H9 (cell line): ENCODE results near the gene ZIC5. TPM values are rescaled to one million over a fixed set of nuclear protein-coding genes. Genes with fewer than 3 reads are reported as not detected.
A peak's percentile ranks its signal among the peaks of the same experiment; 100 is the strongest.

Experiments used
- DNase-seq: peaks from one replicate; pipeline ENCODE4 v3.0.0-alpha.2; 2017
- H2AFZ ChIP-seq: one replicate; pipeline ENCODE4 v1.6.1; 2013; ENCODE audit warnings: mild to moderate bottlenecking, low read length, control low read depth, moderate library complexity
- H2AK5ac ChIP-seq: 2 replicates; pipeline ENCODE4 v1.6.1; 2013; ENCODE audit warnings: low read length, control low read depth, mixed read lengths; ENCODE audit not compliant: insufficient read length
- H2BK120ac ChIP-seq: one replicate; pipeline ENCODE4 v1.6.1; 2013; ENCODE audit warnings: low read depth, mild to moderate bottlenecking, low read length, control low read depth, inconsistent platforms; ENCODE audit not compliant: poor library complexity, severe bottlenecking
- H2BK12ac ChIP-seq: 2 replicates; pipeline ENCODE4 v1.6.1; 2013; ENCODE audit warnings: low read length, control low read depth, mixed read lengths, low read depth; ENCODE audit not compliant: insufficient read length
- H2BK15ac ChIP-seq: 2 replicates; pipeline ENCODE4 v1.6.1; 2013; ENCODE audit warnings: low read depth, low read length, control low read depth
- H2BK20ac ChIP-seq: one replicate; pipeline ENCODE4 v1.6.1; 2013; ENCODE audit warnings: low read depth, mild to moderate bottlenecking, low read length, control low read depth, inconsistent platforms; ENCODE audit not compliant: poor library complexity, severe bottlenecking
- H2BK5ac ChIP-seq: 2 replicates; pipeline ENCODE4 v1.6.1; 2013; ENCODE audit warnings: low read length, control low read depth, mixed read lengths; ENCODE audit not compliant: insufficient read length
- H3K14ac ChIP-seq: 2 replicates; pipeline ENCODE4 v1.6.1; 2013; ENCODE audit warnings: low read length, control low read depth; ENCODE audit not compliant: insufficient read depth
- H3K18ac ChIP-seq: 2 replicates; pipeline ENCODE4 v1.6.1; 2013; ENCODE audit warnings: low read depth, mild to moderate bottlenecking, mixed read lengths, low read length, control low read depth; ENCODE audit not compliant: insufficient read length
- H3K23ac ChIP-seq: 2 replicates; pipeline ENCODE4 v1.6.1; 2013; ENCODE audit warnings: low read length, control low read depth, mixed read lengths, low read depth; ENCODE audit not compliant: insufficient read length
- H3K23me2 ChIP-seq: 2 replicates; pipeline ENCODE4 v1.6.1; 2013; ENCODE audit warnings: low read depth, mild to moderate bottlenecking, mixed read lengths, low read length, control low read depth; ENCODE audit not compliant: insufficient read length, poor library complexity, severe bottlenecking
- H3K27ac ChIP-seq: 2 replicates; pipeline ENCODE4 v1.5.1; 2013; ENCODE audit warnings: low read length, control low read depth, mixed read lengths, low read depth; ENCODE audit not compliant: insufficient read length
- H3K27me3 ChIP-seq: 2 replicates; pipeline ENCODE4 v1.6.1; 2013; ENCODE audit warnings: low read length, control low read depth, inconsistent platforms; ENCODE audit not compliant: insufficient read depth
- H3K4ac ChIP-seq: 2 replicates; pipeline ENCODE4 v1.6.1; 2013; ENCODE audit warnings: low read depth, mild to moderate bottlenecking, control low read depth, inconsistent platforms, low read length, moderate library complexity
- H3K4me1 ChIP-seq: 2 replicates; pipeline ENCODE4 v1.6.1; 2013; ENCODE audit warnings: low read length, control low read depth, inconsistent platforms; ENCODE audit not compliant: insufficient read depth
- H3K4me2 ChIP-seq: 2 replicates; pipeline ENCODE4 v1.6.1; 2013; ENCODE audit warnings: low read length, control low read depth, mixed read lengths; ENCODE audit not compliant: insufficient read length, insufficient read depth
- H3K56ac ChIP-seq: 2 replicates; pipeline ENCODE4 v1.6.1; 2013; ENCODE audit warnings: low read depth, mild to moderate bottlenecking, mixed read lengths, low read length, control low read depth; ENCODE audit not compliant: insufficient read length
- H3K79me1 ChIP-seq: 2 replicates; pipeline ENCODE4 v1.6.1; 2013; ENCODE audit warnings: low read depth, mild to moderate bottlenecking, moderate library complexity, low read length, control low read depth, inconsistent platforms; ENCODE audit not compliant: insufficient read depth, poor library complexity, severe bottlenecking
- H3K79me2 ChIP-seq: 2 replicates; pipeline ENCODE4 v1.6.1; 2013; ENCODE audit warnings: low read length, control low read depth, inconsistent platforms; ENCODE audit not compliant: insufficient read depth
- H3K9ac ChIP-seq: 2 replicates; pipeline ENCODE4 v1.6.1; 2013; ENCODE audit warnings: low read length, control low read depth, mixed read lengths; ENCODE audit not compliant: insufficient read length; ENCODE audit errors: extremely low read depth
- H3K9me3 ChIP-seq: one replicate; pipeline ENCODE4 v1.6.1; 2013; ENCODE audit warnings: low read depth, low read length, inconsistent platforms; ENCODE audit not compliant: control insufficient read depth
- H3T11ph ChIP-seq: one replicate; pipeline ENCODE4 v1.6.1; 2013; ENCODE audit warnings: mild to moderate bottlenecking, low read length, control low read depth, inconsistent platforms
- H4K20me1 ChIP-seq: one replicate; pipeline ENCODE4 v1.6.1; 2013; ENCODE audit not compliant: control insufficient read depth, insufficient read length, insufficient read depth
- H4K5ac ChIP-seq: 2 replicates; pipeline ENCODE4 v1.6.1; 2013; ENCODE audit warnings: low read depth, mild to moderate bottlenecking, mixed read lengths, low read length, control low read depth; ENCODE audit not compliant: insufficient read length
- H4K8ac ChIP-seq: replicated peaks from 2 replicates; pipeline ENCODE4 v1.6.1; 2013; ENCODE audit warnings: low read length, control low read depth, mixed read lengths, low read depth; ENCODE audit not compliant: insufficient read length
- H4K91ac ChIP-seq: 2 replicates; pipeline ENCODE4 v1.6.1; 2013; ENCODE audit warnings: low read depth, mild to moderate bottlenecking, moderate library complexity, mixed read lengths, low read length, control low read depth; ENCODE audit not compliant: insufficient read length
- H3K27ac Mint-ChIP-seq, 3 experiments: 2 replicates in 2 of 3; 3 replicates in 1 of 3; pipeline ENCODE4 v1.8.0; 2020 to 2021; ENCODE audit warnings: mixed read lengths in 3 of 3, mild to moderate bottlenecking in 1 of 3, moderate library complexity in 1 of 3
- H3K27me3 Mint-ChIP-seq: 2 replicates; pipeline ENCODE4 v1.8.0; 2021; ENCODE audit warnings: low read depth, mild to moderate bottlenecking, moderate library complexity, mixed read lengths
- H3K36me3 Mint-ChIP-seq, 3 experiments: 2 replicates in 2 of 3; 3 replicates in 1 of 3; pipeline ENCODE4 v1.8.0; 2020 to 2021; ENCODE audit warnings: low read depth in 3 of 3, mixed read lengths in 3 of 3; ENCODE audit not compliant: insufficient read depth in 1 of 3
- H3K4me1 Mint-ChIP-seq, 2 experiments: 2 replicates each; pipeline ENCODE4 v1.8.0; 2020; ENCODE audit warnings: mixed read lengths in 2 of 2
- H3K4me3 Mint-ChIP-seq, 2 experiments: 2 replicates in 1 of 2; 3 replicates in 1 of 2; pipeline ENCODE4 v1.8.0; 2020 to 2021; ENCODE audit warnings: mild to moderate bottlenecking in 2 of 2, mixed read lengths in 2 of 2, moderate library complexity in 1 of 2
- H3K9me3 Mint-ChIP-seq, 2 experiments: 2 replicates in 1 of 2; 3 replicates in 1 of 2; pipeline ENCODE4 v1.8.0; 2020; ENCODE audit warnings: mild to moderate bottlenecking in 2 of 2, mixed read lengths in 2 of 2, moderate library complexity in 1 of 2
- WGBS: extraction: QIAGEN DNeasy Blood & Tissue Kit; methylation state at CpG from one replicate; pipeline ENCODE4 v1.1.7; 2013; ENCODE audit warnings: missing lambda C conversion rate, low lambda C conversion rate, mixed read lengths; ENCODE audit not compliant: insufficient read length; ENCODE audit errors: extremely low coverage; 5-methylcytosine and 5-hydroxymethylcytosine counted together
- total RNA-seq: library from RNA; stranded (reverse); gene quantifications from 2 replicates; pipeline ENCODE4 v1.2.1, GENCODE V29; 2021
- TF ChIP-seq, protein P1 (sequence below): fragments of 200-600 bp; sonication (generic); conservative IDR thresholded peaks from 3 replicates; pipeline ENCODE4 v1.8.0; 2021; ENCODE audit warnings: antibody characterized with exemption, mild to moderate bottlenecking

ZIC5 gene
- total RNA-seq, 1 experiment from 2014 or later: 51.9 TPM

- no CpG with 5 or more reads among the region's 48 CpGs for WGBS
- H3K4me1 ChIP-seq: peaks cover 1% of the 10 kb centered on the region
- H3K23ac ChIP-seq: peak overlapping the region; percentile 59
- H3K79me2 ChIP-seq: peaks cover 25% of the 10 kb centered on the region
- peak overlapping the region; percentile 39 for H3K14ac ChIP-seq
- no peak overlapping the region for H2AFZ ChIP-seq
- H2AK5ac ChIP-seq: no peak overlapping the region
- Mint-ChIP-seq H3K27ac (peak overlapping the region; percentile 91 to 97 (median 97); a peak in 6 of 7 replicates), H3K36me3 (peaks cover 38 to 48% (median 47%) of the 10 kb centered on the region in 3 experiments), H3K4me3 (peak overlapping the region; percentile 94 to 98), H3K27me3 (peaks cover 36% of the 10 kb centered on the region), H3K9me3 (peaks cover 26 to 29% of the 10 kb centered on the region in 2 experiments), H3K4me1 (peaks cover 30 to 38% of the 10 kb centered on the region in 2 experiments)
- H3K23me2 ChIP-seq: peaks cover 47% of the 10 kb centered on the region
- H2BK20ac ChIP-seq: no peak overlapping the region
- no peak overlapping the region for H2BK5ac ChIP-seq
- H3K27ac ChIP-seq: no peak overlapping the region
- peak overlapping the region; percentile 86 for H3K4me2 ChIP-seq
- H2BK120ac ChIP-seq: no peak overlapping the region
- peaks cover 3% of the 10 kb centered on the region for H3K79me1 ChIP-seq
- no peak overlapping the region for H4K8ac ChIP-seq
- no peak overlapping the region for H3K56ac ChIP-seq
- TF ChIP-seq, protein P1, sequence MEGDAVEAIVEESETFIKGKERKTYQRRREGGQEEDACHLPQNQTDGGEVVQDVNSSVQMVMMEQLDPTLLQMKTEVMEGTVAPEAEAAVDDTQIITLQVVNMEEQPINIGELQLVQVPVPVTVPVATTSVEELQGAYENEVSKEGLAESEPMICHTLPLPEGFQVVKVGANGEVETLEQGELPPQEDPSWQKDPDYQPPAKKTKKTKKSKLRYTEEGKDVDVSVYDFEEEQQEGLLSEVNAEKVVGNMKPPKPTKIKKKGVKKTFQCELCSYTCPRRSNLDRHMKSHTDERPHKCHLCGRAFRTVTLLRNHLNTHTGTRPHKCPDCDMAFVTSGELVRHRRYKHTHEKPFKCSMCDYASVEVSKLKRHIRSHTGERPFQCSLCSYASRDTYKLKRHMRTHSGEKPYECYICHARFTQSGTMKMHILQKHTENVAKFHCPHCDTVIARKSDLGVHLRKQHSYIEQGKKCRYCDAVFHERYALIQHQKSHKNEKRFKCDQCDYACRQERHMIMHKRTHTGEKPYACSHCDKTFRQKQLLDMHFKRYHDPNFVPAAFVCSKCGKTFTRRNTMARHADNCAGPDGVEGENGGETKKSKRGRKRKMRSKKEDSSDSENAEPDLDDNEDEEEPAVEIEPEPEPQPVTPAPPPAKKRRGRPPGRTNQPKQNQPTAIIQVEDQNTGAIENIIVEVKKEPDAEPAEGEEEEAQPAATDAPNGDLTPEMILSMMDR: no peak
- H3K9me3 ChIP-seq: no peaks in the 10 kb centered on the region
- H3T11ph ChIP-seq: no peak overlapping the region
- H3K18ac ChIP-seq: no peak overlapping the region
- peaks cover 9% of the 10 kb centered on the region; the same call in 1 of the 2 replicates for H3K27me3 ChIP-seq
- H4K91ac ChIP-seq: no peak overlapping the region
- no peak overlapping the region for H3K4ac ChIP-seq
- no peak for DNase-seq
- H2BK12ac ChIP-seq: no peak overlapping the region
- peak overlapping the region; percentile 84 for H3K9ac ChIP-seq
- no peak overlapping the region for H2BK15ac ChIP-seq
- no peak overlapping the region for H4K5ac ChIP-seq
- no peaks in the 10 kb centered on the region for H4K20me1 ChIP-seq
These were observed 11.3 kb upstream of the ZIC5 start for GRCh38 chr13:99982731-99983498.
